Pulmonary artery endothelial cell (primary cell): ENCODE data around the gene TRIM69. TPM values are rescaled to one million over a fixed set of nuclear protein-coding genes. Genes with fewer than 3 reads are reported as not detected.
"Not testable (repeated sequence)": the region's sequence is repeated elsewhere in the genome, so short reads cannot be mapped to it uniquely, and the experiment has no call there.

Experiments used
- DNase-seq: peaks from one replicate; pipeline ENCODE4 v3.0.0-alpha.2; 2011; ENCODE audit warnings: low read depth, low spot score
- total RNA-seq: library from RNA; depleted of rRNA; stranded (reverse); fragments of >200 nt; gene quantifications from 2 replicates; pipeline ENCODE4 v1.2.3, GENCODE V29; 2014

Gene TRIM69
- total RNA-seq, 1 donor from 2014 or later: 7.2 TPM

GRCh38 chr15:44739222-44739847 is 3.0 kb downstream of the TRIM69 start:
- DNase-seq: not testable (repeated sequence)

- not testable (repeated sequence) for DNase-seq
Observed at GRCh38 chr15:44743454-44743853, 7.1 kb downstream of the TRIM69 start.

- no peak for DNase-seq
Observed at GRCh38 chr15:44753345-44753744, 17.0 kb downstream of the TRIM69 start.

- no peak for DNase-seq
Observed at GRCh38 chr15:44763187-44763586, 26.9 kb downstream of the TRIM69 start.

GRCh38 chr15:44763848-44764247 is 27.5 kb downstream of the TRIM69 start:
- DNase-seq: no peak

- DNase-seq: no peak
Observed at GRCh38 chr15:44765036-44765435, 28.7 kb downstream of the TRIM69 start.

GRCh38 chr15:44769521-44769920 is 33.2 kb downstream of the TRIM69 start:
- DNase-seq: no peak

GRCh38 chr15:44770715-44771114 is 34.4 kb downstream of the TRIM69 start:
- not testable (repeated sequence) for DNase-seq

GRCh38 chr15:44775953-44776352 is 39.6 kb downstream of the TRIM69 start:
- no peak for DNase-seq

- DNase-seq: no peak
Observed at GRCh38 chr15:44779761-44780160, 43.4 kb downstream of the TRIM69 start.

GRCh38 chr15:44780608-44781007 is 44.3 kb downstream of the TRIM69 start:
- DNase-seq: no peak

GRCh38 chr15:44781128-44781810 is 44.9 kb downstream of the TRIM69 start:
- DNase-seq: no peak

- no peak for DNase-seq
Observed at GRCh38 chr15:44782516-44782915, 46.2 kb downstream of the TRIM69 start.

- DNase-seq: not testable (repeated sequence)
Observed at GRCh38 chr15:44784918-44785274, 48.6 kb downstream of the TRIM69 start.

GRCh38 chr15:44788748-44789147 is 52.4 kb downstream of the TRIM69 start:
- no peak for DNase-seq

- DNase-seq: no peak
Observed at GRCh38 chr15:44790215-44790614, 53.9 kb downstream of the TRIM69 start.

GRCh38 chr15:44790656-44791055 is 54.3 kb downstream of the TRIM69 start:
- no peak for DNase-seq

- DNase-seq: no peak
Observed at GRCh38 chr15:44792715-44793114, 56.4 kb downstream of the TRIM69 start.

- no peak for DNase-seq
Observed at GRCh38 chr15:44794072-44794471, 57.7 kb downstream of the TRIM69 start.

- DNase-seq: no peak
Observed at GRCh38 chr15:44796508-44796907, 60.2 kb downstream of the TRIM69 start.

- no peak for DNase-seq
Observed at GRCh38 chr15:44798826-44799225, 62.5 kb downstream of the TRIM69 start.

GRCh38 chr15:44801364-44801763 is 65.0 kb downstream of the TRIM69 start:
- DNase-seq: no peak

- DNase-seq: no peak
Observed at GRCh38 chr15:44801797-44802196, 65.5 kb downstream of the TRIM69 start.
